GM18951 (cell line): Measurements from ENCODE around the gene FOXP4.

Experiments
- POLR2A ChIP-seq: IDR thresholded peaks from 4 replicates; pipeline ENCODE4 v1.6.1; 2011; ENCODE audit warnings: mild to moderate bottlenecking; ENCODE audit not compliant: insufficient read length, insufficient read depth; ENCODE audit errors: extremely low read depth
- in situ Hi-C: fragments of 300-500 bp; cut with MboI; formaldehyde crosslinking; loops from one replicate; pipeline ENCODE4 v1.12.0; 2022; ENCODE audit warnings: low sequenced_read_pairs, mixed read lengths, inconsistent platforms; ENCODE audit not compliant: unreplicated experiment

FOXP4 gene

DNA sequence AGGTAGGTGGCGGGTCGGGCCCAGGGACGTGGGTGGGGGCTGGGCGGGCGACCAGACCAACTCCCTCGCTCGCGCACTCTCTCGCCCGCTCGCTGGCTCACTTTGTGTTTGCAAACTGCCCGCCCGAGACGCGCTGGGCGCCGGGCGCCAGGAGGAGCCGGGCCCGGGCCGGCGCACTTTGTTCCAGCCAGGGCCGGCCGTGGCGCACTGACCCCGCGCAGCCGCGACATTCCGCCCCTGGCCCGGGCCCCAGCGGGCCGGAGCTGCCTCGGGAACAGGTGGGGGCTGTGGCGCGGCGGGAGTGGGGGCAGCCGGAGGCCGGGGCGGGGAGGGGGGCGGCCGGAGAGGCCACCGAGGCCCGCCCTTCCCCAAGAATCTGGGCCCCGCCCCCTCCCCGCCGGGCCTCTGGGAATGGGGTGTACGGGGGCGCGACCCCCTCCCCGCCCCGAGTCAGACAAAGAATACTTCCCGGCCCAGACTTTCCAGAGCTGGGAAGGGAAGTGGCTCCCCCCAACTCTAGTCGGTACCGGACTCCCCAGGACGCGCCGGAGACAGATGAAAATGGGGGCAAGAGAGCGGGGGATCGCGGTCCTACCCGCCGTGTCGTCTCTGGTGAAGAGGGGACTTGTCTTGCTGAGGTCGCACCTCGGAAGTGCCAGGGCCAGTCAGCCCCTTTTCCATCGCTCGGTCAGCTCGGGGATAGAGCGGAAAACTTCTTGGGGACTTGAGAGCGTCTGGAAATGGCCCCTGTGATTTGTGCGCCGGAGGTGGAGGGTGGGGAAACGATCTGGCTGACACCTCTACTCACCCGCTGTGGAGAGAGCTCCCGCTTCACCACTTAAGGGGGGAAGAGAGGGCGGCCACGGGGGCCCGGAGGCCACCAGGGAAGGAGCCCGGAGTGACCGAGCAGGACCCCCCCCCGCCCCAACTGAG lies 951 bp downstream of the FOXP4 start:
- in situ Hi-C loops = no loop called here
- no peak for TF ChIP-seq POLR2A

DNA sequence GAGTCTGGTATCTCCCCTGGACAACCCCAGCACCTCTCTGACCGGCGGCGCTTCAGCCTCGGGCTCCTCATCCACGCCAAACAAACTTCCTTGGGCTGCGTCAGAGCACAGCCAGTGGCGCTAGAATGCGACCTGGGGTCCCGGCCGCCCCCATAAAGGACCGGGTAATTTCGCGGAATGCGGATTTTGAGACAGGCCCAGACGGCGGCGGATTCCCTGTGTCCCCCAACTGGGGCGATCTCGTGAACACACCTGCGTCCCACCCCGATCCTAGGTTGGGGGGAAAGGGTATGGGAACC lies 1.6 kb downstream of the FOXP4 start:
- in situ Hi-C loops = no loop called here
- TF ChIP-seq POLR2A = no peak

GRCh38 chr6:41548098-41548840 lies 2.1 kb downstream of the FOXP4 start:
- no peak for TF ChIP-seq POLR2A

DNA sequence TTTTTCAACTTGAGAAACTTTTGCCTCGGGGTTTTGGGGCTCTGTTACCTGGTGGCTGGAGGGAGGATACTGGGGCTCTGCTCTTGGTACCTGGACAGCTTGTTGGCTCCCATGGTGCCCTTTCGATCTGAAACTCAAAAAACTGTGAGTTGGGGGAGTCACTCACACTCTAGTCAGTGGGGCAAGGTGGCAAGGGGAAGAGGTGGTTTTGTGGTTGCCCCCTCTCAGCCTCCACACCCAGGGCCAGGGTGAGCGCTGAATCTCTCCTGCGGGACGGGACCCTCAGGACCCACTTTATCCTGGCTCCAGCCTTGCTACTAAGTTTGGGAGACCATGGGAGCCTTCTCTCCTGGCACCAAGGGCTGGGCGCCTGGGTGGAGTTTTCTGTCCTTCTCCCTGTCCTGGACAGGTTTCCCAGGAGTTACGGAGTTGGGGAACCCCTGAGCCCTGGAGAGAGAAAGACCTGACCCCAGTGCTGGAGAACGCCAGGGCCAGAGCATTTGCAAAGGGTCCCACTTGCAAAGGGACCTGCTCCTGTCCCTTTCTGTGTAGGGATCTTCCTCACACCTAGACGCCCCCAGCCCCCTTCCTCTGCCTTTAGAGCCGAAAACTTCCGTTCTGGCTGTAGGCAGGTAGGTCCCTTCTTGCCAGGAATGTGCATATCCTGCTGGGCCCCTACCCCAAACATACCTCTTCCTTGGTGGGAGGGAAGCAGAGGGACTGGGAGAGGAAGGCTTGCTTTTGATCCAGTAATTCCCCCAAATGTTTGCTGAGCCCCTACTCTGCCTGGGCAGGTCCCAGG lies 2.9 kb downstream of the FOXP4 start:
- in situ Hi-C loops = no loop called here
- TF ChIP-seq POLR2A = no peak

More at GRCh38 chr6:41548098-41548840, 2.1 kb downstream of the FOXP4 start:
- in situ Hi-C loops = no loop called here

DNA sequence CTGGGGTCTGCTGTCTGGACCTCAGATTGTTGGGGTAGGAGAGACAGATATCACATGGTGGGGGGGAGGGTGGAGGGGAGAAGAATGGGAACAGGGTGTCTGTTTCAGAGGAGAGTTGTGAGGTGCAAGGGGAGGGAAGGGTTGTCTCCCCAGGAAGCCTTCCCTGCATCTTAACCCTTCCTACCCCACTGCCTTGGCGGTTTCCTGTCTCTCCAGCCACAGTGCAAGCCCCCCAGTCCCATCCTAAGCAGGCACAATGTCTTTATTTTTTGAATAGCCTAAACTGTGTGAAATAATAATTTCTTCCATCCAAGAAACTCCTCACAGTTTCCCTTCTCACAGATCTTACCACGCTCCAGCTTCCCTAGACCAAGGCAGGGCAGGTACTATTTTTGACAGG lies 3.5 kb downstream of the FOXP4 start:
- in situ Hi-C loops = no loop called here
- TF ChIP-seq POLR2A = no peak

DNA sequence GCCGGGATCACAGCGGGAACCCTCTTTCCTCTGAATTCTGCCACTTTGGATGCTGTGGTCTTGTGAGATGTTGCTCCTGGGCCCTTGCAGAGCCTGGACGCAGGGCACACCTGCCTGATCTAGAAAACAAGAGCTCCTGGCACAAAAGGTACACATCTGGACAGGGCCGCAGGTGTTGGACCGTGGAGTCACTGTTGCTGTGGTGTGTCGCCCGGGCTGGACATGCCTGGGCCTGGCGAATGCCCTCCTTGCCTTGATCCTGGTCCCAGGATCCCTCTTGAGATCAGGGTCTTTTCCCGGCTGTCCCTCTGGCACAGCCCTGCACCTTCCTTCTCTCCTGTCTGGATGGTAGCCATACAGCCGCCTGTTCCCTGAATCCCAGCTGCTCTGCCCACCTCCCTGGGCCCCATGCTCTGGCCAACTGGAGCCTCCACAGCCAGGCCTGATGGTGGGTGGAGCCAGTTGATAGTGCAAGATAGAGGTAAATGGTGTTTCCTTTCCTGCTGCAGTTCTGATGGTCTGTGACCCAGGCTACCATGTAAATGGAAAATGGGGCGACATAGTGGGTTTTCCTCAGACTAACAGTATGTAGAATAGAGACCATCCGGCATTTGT lies 5.0 kb downstream of the FOXP4 start:
- in situ Hi-C loops = no loop called here
- no peak for TF ChIP-seq POLR2A

DNA sequence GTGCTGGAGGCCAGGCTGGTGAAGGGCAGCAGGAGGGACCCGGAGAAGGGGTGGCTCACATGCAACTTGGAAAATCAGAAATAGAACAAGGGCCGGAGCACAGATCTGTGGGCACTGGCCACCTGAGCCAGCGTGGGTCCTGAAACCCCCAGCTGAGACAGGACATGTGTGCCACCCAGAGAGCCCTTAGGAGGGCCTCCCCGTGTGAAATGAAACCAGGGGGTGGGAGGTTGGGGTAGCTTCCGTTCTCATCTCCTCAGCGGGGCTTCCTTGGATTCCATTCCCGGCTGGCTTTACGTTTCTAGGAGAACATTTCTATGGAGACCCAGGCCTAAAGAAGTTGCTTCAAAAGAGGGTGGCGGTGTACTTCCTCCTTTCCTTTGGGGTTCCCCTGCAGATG lies 5.7 kb downstream of the FOXP4 start:
- in situ Hi-C loops = no loop called here
- TF ChIP-seq POLR2A = no peak

GRCh38 chr6:41552723-41553122 lies 6.5 kb downstream of the FOXP4 start:
- in situ Hi-C loops = no loop called here
- no peak for TF ChIP-seq POLR2A

DNA sequence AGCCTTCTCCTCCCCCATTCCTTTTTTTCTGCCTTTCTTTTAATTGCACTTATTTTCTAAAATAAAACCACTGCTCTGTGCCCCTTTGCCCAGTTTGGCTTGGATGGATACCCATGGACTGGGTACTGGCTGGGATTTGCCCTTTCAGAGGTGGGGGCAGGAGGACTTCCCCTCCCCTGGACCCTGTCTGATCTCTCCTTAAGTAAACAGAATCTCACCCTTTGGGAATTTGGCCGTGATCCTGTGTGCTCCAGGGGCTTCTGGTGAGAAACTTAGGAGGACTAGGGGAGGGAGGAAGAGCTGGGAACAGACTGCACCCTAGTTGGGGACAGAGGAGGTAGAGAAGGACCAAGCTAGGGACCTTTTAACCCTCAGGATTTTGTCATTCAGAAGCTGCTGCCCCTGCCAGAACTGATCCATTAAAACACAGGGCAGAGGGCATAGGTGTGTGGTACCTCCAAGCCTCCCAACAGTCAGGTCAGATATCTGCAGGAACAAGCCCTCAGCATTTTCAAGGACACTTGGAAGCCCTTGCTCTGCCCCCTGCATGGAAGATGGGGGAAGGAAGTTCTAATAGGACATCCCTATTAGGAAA lies 7.3 kb downstream of the FOXP4 start:
- TF ChIP-seq POLR2A = no peak
- in situ Hi-C loops = no loop called here

DNA sequence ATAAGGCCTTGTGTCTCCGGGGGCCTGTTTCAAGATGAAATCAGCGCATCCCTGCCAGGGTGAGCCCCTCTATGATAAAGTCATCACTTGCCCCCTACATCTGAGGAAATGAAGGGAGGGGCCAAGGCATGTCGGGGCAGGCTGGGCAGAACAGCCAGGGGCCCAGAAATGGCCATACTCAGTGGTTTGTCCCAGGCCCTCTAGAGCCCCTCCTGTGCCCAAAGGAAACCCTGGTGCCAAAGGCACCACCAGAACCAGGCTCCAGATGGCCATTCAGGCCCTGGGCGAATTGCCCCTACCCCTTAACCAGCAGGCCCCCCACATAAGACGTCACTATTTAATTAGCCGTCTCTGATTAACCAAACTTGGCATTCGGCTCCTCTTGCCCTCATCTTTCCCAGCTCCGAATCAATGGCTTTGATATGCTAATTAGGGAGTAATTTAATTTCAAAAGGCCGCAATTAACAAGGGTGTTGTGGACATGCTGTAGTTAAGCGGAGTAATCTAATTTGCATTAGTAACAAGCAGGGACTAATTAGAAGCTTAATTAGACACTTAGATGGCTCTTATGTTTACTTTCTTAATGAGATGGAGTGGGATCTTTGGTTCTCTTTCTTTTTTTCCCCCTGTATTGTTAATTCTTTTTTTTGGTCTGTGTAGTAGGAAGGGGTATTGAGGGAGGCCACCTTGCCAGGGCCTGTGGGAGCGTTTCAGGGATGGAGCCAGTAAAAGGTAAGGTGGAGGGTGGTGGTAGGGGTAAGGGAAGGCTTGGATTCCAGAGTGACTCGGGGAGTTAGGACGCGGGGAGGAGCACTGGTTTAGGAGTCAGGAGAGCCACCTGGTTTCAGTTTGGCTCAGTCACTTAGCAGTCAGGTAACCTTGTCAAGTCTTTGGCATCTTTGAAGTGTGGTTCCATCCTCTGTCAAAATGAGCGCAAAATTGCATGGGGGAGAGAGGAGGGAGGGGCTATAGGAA lies 9.4 kb downstream of the FOXP4 start:
- in situ Hi-C loops = no loop called here
- TF ChIP-seq POLR2A = no peak

GRCh38 chr6:41557335-41557734 lies 11.2 kb downstream of the FOXP4 start:
- no peak for TF ChIP-seq POLR2A
- in situ Hi-C loops = no loop called here
